ENCODE results near the gene NUMBL. TPM values are rescaled to one million over a fixed set of nuclear protein-coding genes. Genes with fewer than 3 reads are reported as not detected.

NUMBL gene
- total and polyA plus RNA-seq, 4 donors: 1.1 to 4.6 (median 2.7) TPM

- H3K9ac ChIP-seq (ENCODE audit: low read depth in 1 of 2, low read length in 2 of 2): no peak overlapping the region
- WGBS: 83% methylated on average over 7 of the region's 7 CpGs
- H3K4me3 ChIP-seq (ENCODE audit: low read depth in 1 of 3, low read length in 3 of 3): no peak overlapping the region
- H3K4me1 ChIP-seq (ENCODE audit: control insufficient read depth in 4 of 4, insufficient read depth in 4 of 4, low read length in 3 of 4): no peaks in the 10 kb centered on the region
- H3K27ac ChIP-seq (ENCODE audit: low read depth in 1 of 2, low read length in 2 of 2): no peak overlapping the region
- no peaks in the 10 kb centered on the region for H3K27me3 ChIP-seq (ENCODE audit: control insufficient read depth in 4 of 4, insufficient read depth in 4 of 4, low read length in 3 of 4)
- no peak for DNase-seq (ENCODE audit: low spot score)
- H3K36me3 ChIP-seq (ENCODE audit: control insufficient read depth in 4 of 4, insufficient read depth in 3 of 4, low read depth in 1 of 4, low read length in 3 of 4): no peaks in the 10 kb centered on the region
- H3K9me3 ChIP-seq (ENCODE audit: control insufficient read depth in 4 of 4, low read length in 3 of 4): no peaks in the 10 kb centered on the region
- TF ChIP-seq JUND (IDR thresholded peaks at IDR 0.05): no peak
These were observed 67.7 kb downstream of the NUMBL start for GRCh38 chr19:40622773-40623075.

GRCh38 chr19:40621966-40622772, 68.3 kb downstream of the NUMBL start:
- Histone ChIP-seq H3K9me3 (ENCODE audit: control insufficient read depth in 4 of 4, low read length in 3 of 4) (no peaks in the 10 kb centered on the region), H3K9ac (ENCODE audit: low read depth in 1 of 2, low read length in 2 of 2) (no peak overlapping the region), H3K36me3 (ENCODE audit: control insufficient read depth in 4 of 4, insufficient read depth in 3 of 4, low read depth in 1 of 4, low read length in 3 of 4) (no peaks in the 10 kb centered on the region), H3K4me1 (ENCODE audit: control insufficient read depth in 4 of 4, insufficient read depth in 4 of 4, low read length in 3 of 4) (no peaks in the 10 kb centered on the region), H3K27me3 (ENCODE audit: control insufficient read depth in 4 of 4, insufficient read depth in 4 of 4, low read length in 3 of 4) (no peaks in the 10 kb centered on the region), H3K4me3 (ENCODE audit: low read depth in 1 of 3, low read length in 3 of 3) (no peak overlapping the region), H3K27ac (ENCODE audit: low read depth in 1 of 2, low read length in 2 of 2) (no peak overlapping the region)
- TF ChIP-seq NR2F2 (IDR thresholded peaks at IDR 0.05) (no peak), RAD21 (IDR thresholded peaks at IDR 0.05) (no peak), FOXA2 (IDR thresholded peaks at IDR 0.05) (no peak), RXRA (IDR thresholded peaks at IDR 0.05) (no peak), SP1 (IDR thresholded peaks at IDR 0.05) (no peak), MAX (IDR thresholded peaks at IDR 0.05) (no peak), FOXA1 (IDR thresholded peaks at IDR 0.05) (no peak), HNF4A (conservative IDR thresholded peaks at IDR 0.05) (no peak), JUND (IDR thresholded peaks at IDR 0.05) (no peak), CTCF (IDR thresholded peaks at IDR 0.05; ENCODE audit: low read depth, low read length, missing input control) (no peak)
- WGBS: 91% methylated on average over 24 of the region's 24 CpGs
- DNase-seq (ENCODE audit: low spot score): no peak

GRCh38 chr19:40621283-40621682, 69.2 kb downstream of the NUMBL start:
- H3K9ac ChIP-seq (ENCODE audit: low read depth in 1 of 2, low read length in 2 of 2): no peak overlapping the region
- no peak for DNase-seq (ENCODE audit: low spot score)
- no peak overlapping the region for H3K27ac ChIP-seq (ENCODE audit: low read depth in 1 of 2, low read length in 2 of 2)
- WGBS: 69% methylated on average over 2 of the region's 2 CpGs
- H3K27me3 ChIP-seq (ENCODE audit: control insufficient read depth in 4 of 4, insufficient read depth in 4 of 4, low read length in 3 of 4): no peaks in the 10 kb centered on the region
- no peaks in the 10 kb centered on the region for H3K36me3 ChIP-seq (ENCODE audit: control insufficient read depth in 4 of 4, insufficient read depth in 3 of 4, low read depth in 1 of 4, low read length in 3 of 4)
- no peak for TF ChIP-seq RAD21 (IDR thresholded peaks at IDR 0.05)
- no peak for TF ChIP-seq TAF1 (conservative IDR thresholded peaks at IDR 0.05)
- TF ChIP-seq HNF4A (conservative IDR thresholded peaks at IDR 0.05): no peak
- TF ChIP-seq RXRA (IDR thresholded peaks at IDR 0.05): no peak
- no peak for TF ChIP-seq MAX (IDR thresholded peaks at IDR 0.05)
- TF ChIP-seq SP1 (IDR thresholded peaks at IDR 0.05): no peak
- TF ChIP-seq NR2F2 (IDR thresholded peaks at IDR 0.05): no peak
- TF ChIP-seq JUND (IDR thresholded peaks at IDR 0.05): no peak
- H3K4me1 ChIP-seq (ENCODE audit: control insufficient read depth in 4 of 4, insufficient read depth in 4 of 4, low read length in 3 of 4): no peaks in the 10 kb centered on the region
- H3K9me3 ChIP-seq (ENCODE audit: control insufficient read depth in 4 of 4, low read length in 3 of 4): no peaks in the 10 kb centered on the region
- H3K4me3 ChIP-seq (ENCODE audit: low read depth in 1 of 3, low read length in 3 of 3): no peak overlapping the region

GRCh38 chr19:40620161-40620485, 70.3 kb downstream of the NUMBL start:
- no peak overlapping the region for H3K27ac ChIP-seq (ENCODE audit: low read depth in 1 of 2, low read length in 2 of 2)
- no peak overlapping the region for H3K4me3 ChIP-seq (ENCODE audit: low read depth in 1 of 3, low read length in 3 of 3)
- H3K27me3 ChIP-seq (ENCODE audit: control insufficient read depth in 4 of 4, insufficient read depth in 4 of 4, low read length in 3 of 4): no peaks in the 10 kb centered on the region
- no peaks in the 10 kb centered on the region for H3K4me1 ChIP-seq (ENCODE audit: control insufficient read depth in 4 of 4, insufficient read depth in 4 of 4, low read length in 3 of 4)
- 94% methylated on average over 8 of the region's 8 CpGs for whole genome bisulfite sequencing
- DNase-seq (ENCODE audit: low spot score): no peak
- H3K9me3 ChIP-seq (ENCODE audit: control insufficient read depth in 4 of 4, low read length in 3 of 4): no peaks in the 10 kb centered on the region
- no peak overlapping the region for H3K9ac ChIP-seq (ENCODE audit: low read depth in 1 of 2, low read length in 2 of 2)
- no peaks in the 10 kb centered on the region for H3K36me3 ChIP-seq (ENCODE audit: control insufficient read depth in 4 of 4, insufficient read depth in 3 of 4, low read depth in 1 of 4, low read length in 3 of 4)
- no peak for TF ChIP-seq YY1 (IDR thresholded peaks at IDR 0.05)
- TF ChIP-seq HNF4G (IDR thresholded peaks at IDR 0.05): no peak
- TF ChIP-seq EGR1 (IDR thresholded peaks at IDR 0.05; ENCODE audit: low read depth in 2 of 2): no peak
- no peak for TF ChIP-seq RAD21 (IDR thresholded peaks at IDR 0.05)
- TF ChIP-seq SP1 (IDR thresholded peaks at IDR 0.05): no peak
- no peak for TF ChIP-seq HNF4A (conservative IDR thresholded peaks at IDR 0.05)
- no peak for TF ChIP-seq RXRA (IDR thresholded peaks at IDR 0.05)
- no peak for TF ChIP-seq CTCF (IDR thresholded peaks at IDR 0.05; ENCODE audit: low read depth, low read length, missing input control)
- no peak for TF ChIP-seq JUND (IDR thresholded peaks at IDR 0.05)
- TF ChIP-seq FOXA1 (IDR thresholded peaks at IDR 0.05): no peak
- TF ChIP-seq GABPA (IDR thresholded peaks at IDR 0.05 in 1 of 2, conservative IDR thresholded peaks at IDR 0.05 in 1 of 2): no peak

Data from liver (tissue), 9 donors.